Middle frontal gyrus (tissue), 1 donor: Measurements from ENCODE around the gene CAPS.
"Not testable (repeated sequence)": the region's sequence is repeated elsewhere in the genome, so short reads cannot be mapped to it uniquely, and the experiment has no call there.

Experiments
- DNase-seq: peaks from one replicate; pipeline ENCODE4 v3.0.0-alpha.2; 2015; ENCODE audit warnings: low spot score; ENCODE audit errors: extremely low spot score

Gene CAPS

GRCh38 chr19:5955636-5955935, 41.5 kb downstream of the CAPS start:
- DNase-seq = no peak

GRCh38 chr19:5956323-5956722, 42.3 kb downstream of the CAPS start:
- DNase-seq = no peak

GRCh38 chr19:5956728-5957127, 42.7 kb downstream of the CAPS start:
- no peak for DNase-seq

- DNase-seq = no peak
Observed at GRCh38 chr19:5957170-5957569, 43.1 kb downstream of the CAPS start.

GRCh38 chr19:5958074-5958850, 44.2 kb downstream of the CAPS start:
- DNase-seq = no peak

- DNase-seq = no peak
Observed at GRCh38 chr19:5958851-5959122, 44.7 kb downstream of the CAPS start.

- no peak for DNase-seq
Observed at GRCh38 chr19:5959260-5960004, 45.4 kb downstream of the CAPS start.

GRCh38 chr19:5960005-5961001, 46.2 kb downstream of the CAPS start:
- DNase-seq = no peak

- not testable (repeated sequence) for DNase-seq
Observed at GRCh38 chr19:5961641-5961968, 47.6 kb downstream of the CAPS start.

GRCh38 chr19:5961969-5962945, 48.2 kb downstream of the CAPS start:
- DNase-seq = no peak

- DNase-seq = not testable (repeated sequence)
Observed at GRCh38 chr19:5963259-5963658, 49.2 kb downstream of the CAPS start.

GRCh38 chr19:5963855-5964254, 49.8 kb downstream of the CAPS start:
- no peak for DNase-seq

- DNase-seq = no peak
Observed at GRCh38 chr19:5964816-5965565, 50.9 kb downstream of the CAPS start.
